ENCODE measurements around the gene HBG2. TPM values are rescaled to one million over a fixed set of nuclear protein-coding genes. Genes with fewer than 3 reads are reported as not detected.

HBG2 gene
- total and polyA plus RNA-seq, 9 of the 15 experiments (the other 6 are each of a cell fraction or from before 2014, with no cell fraction given) = 1,626 to 58,619 (median 10,515) TPM

DNA sequence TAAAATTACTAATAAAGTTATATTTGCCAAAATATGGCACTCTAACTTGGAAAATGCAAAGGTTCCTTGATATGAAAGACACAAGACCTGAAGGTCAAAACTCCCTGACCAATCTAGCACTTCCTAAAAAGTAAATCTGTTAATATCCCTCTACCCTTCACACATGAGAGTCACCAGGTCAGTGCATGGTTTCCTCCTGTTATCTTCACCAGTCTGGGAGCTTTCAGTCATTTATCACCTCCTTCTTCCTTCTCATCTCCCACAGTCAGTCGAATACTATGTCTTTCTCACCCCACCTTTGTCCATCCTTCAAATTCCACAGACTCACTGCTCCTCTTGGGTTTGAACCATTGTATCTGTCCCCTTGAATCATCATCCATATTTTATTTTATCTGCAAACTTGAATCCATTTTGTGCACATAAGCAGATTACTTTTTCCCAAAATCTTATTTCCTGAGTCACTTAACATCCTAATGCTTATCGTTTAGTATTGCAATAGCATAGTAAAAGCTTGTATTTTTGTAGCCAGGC lies 12.5 kb upstream of the HBG2 start (continued):
- TF ChIP-seq MCM2 (IDR thresholded peaks at IDR 0.05; ENCODE audit: low read depth) (no peak), MEF2A (IDR thresholded peaks at IDR 0.05; ENCODE audit: control insufficient read depth, low read depth, low read length) (no peak), RBM25 (IDR thresholded peaks at IDR 0.05; ENCODE audit: low read depth, low read length, severe bottlenecking) (no peak), ZNF589 (CRISPR knock-in tag; IDR thresholded peaks at IDR 0.05; ENCODE audit: low read depth) (no peak), ZNF445 (CRISPR knock-in tag; IDR thresholded peaks at IDR 0.05; ENCODE audit: low read depth) (no peak), PTRF (tag; IDR thresholded peaks at IDR 0.05) (no peak), SRSF9 (IDR thresholded peaks at IDR 0.05; ENCODE audit: borderline replicate concordance, low read depth, low read length) (no peak), CREM (IDR thresholded peaks at IDR 0.05; ENCODE audit: low read depth) (no peak), KLF13 (tag; IDR thresholded peaks at IDR 0.05; ENCODE audit: borderline replicate concordance, low read depth) (no peak), POLR3G (IDR thresholded peaks at IDR 0.05; ENCODE audit: extremely low read depth, insufficient read length, insufficient replicate concordance) (no peak), ZC3H11A (IDR thresholded peaks at IDR 0.05; ENCODE audit: low read depth, low read length) (no peak), STAT5A (IDR thresholded peaks at IDR 0.05; ENCODE audit: borderline replicate concordance, low read length) (no peak), TCF15 (CRISPR knock-in tag; IDR thresholded peaks at IDR 0.05) (no peak), MAZ (CRISPR knock-in tag; conservative IDR thresholded peaks at IDR 0.05 in 1 of 2, IDR thresholded peaks at IDR 0.05 in 1 of 2) (peak in 1 of 2 experiments; percentile 44; a peak in 1 of 4 replicates), JUND (IDR thresholded peaks at IDR 0.05; ENCODE audit: borderline replicate concordance, low read depth, low read length) (peak; percentile 17; the same call in 1 of the 2 replicates), JUND (tag; IDR thresholded peaks at IDR 0.05; ENCODE audit: borderline replicate concordance, low read depth, low read length) (no peak), TCF3 (CRISPR knock-in tag; IDR thresholded peaks at IDR 0.05) (peak; percentile 55), ZNF121 (CRISPR knock-in tag; conservative IDR thresholded peaks at IDR 0.05) (no peak), MTA3 (IDR thresholded peaks at IDR 0.05; ENCODE audit: borderline replicate concordance) (no peak), NCOA1 (IDR thresholded peaks at IDR 0.05; ENCODE audit: low read depth) (no peak), ZNF830 (CRISPR knock-in tag; IDR thresholded peaks at IDR 0.05) (no peak)
- TF ChIP-seq, protein P1, sequence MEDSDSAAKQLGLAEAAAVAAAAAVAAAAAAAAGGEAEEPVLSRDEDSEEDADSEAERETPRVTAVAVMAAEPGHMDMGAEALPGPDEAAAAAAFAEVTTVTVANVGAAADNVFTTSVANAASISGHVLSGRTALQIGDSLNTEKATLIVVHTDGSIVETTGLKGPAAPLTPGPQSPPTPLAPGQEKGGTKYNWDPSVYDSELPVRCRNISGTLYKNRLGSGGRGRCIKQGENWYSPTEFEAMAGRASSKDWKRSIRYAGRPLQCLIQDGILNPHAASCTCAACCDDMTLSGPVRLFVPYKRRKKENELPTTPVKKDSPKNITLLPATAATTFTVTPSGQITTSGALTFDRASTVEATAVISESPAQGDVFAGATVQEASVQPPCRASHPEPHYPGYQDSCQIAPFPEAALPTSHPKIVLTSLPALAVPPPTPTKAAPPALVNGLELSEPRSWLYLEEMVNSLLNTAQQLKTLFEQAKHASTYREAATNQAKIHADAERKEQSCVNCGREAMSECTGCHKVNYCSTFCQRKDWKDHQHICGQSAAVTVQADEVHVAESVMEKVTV (CRISPR knock-in tag; IDR thresholded peaks at IDR 0.05) = no peak
- TF ChIP-seq, protein P2, sequence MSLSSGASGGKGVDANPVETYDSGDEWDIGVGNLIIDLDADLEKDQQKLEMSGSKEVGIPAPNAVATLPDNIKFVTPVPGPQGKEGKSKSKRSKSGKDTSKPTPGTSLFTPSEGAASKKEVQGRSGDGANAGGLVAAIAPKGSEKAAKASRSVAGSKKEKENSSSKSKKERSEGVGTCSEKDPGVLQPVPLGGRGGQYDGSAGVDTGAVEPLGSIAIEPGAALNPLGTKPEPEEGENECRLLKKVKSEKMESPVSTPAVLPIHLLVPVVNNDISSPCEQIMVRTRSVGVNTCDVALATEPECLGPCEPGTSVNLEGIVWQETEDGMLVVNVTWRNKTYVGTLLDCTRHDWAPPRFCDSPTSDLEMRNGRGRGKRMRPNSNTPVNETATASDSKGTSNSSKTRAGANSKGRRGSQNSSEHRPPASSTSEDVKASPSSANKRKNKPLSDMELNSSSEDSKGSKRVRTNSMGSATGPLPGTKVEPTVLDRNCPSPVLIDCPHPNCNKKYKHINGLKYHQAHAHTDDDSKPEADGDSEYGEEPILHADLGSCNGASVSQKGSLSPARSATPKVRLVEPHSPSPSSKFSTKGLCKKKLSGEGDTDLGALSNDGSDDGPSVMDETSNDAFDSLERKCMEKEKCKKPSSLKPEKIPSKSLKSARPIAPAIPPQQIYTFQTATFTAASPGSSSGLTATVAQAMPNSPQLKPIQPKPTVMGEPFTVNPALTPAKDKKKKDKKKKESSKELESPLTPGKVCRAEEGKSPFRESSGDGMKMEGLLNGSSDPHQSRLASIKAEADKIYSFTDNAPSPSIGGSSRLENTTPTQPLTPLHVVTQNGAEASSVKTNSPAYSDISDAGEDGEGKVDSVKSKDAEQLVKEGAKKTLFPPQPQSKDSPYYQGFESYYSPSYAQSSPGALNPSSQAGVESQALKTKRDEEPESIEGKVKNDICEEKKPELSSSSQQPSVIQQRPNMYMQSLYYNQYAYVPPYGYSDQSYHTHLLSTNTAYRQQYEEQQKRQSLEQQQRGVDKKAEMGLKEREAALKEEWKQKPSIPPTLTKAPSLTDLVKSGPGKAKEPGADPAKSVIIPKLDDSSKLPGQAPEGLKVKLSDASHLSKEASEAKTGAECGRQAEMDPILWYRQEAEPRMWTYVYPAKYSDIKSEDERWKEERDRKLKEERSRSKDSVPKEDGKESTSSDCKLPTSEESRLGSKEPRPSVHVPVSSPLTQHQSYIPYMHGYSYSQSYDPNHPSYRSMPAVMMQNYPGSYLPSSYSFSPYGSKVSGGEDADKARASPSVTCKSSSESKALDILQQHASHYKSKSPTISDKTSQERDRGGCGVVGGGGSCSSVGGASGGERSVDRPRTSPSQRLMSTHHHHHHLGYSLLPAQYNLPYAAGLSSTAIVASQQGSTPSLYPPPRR (CRISPR knock-in tag; IDR thresholded peaks at IDR 0.05; ENCODE audit: borderline replicate concordance) = no peak
